HG03135 (cell line): Measurements from ENCODE around the gene CNTNAP2.
"Not testable (repeated sequence)": the region's sequence is repeated elsewhere in the genome, so short reads cannot be mapped to it uniquely, and the experiment has no call there.

Experiments
- ATAC-seq: cut with Tn5 transposase; IDR thresholded peaks from one replicate; pipeline ENCODE4 v1.9.1; 2021; ENCODE audit warnings: mild to moderate bottlenecking, moderate library complexity; ENCODE audit not compliant: unreplicated experiment

The CNTNAP2 gene

GRCh38 chr7:147586526-147586925 is 1469.9 kb downstream of the CNTNAP2 start:
- ATAC-seq: no peak

GRCh38 chr7:147593271-147594057 is 1476.9 kb downstream of the CNTNAP2 start:
- no peak for ATAC-seq

GRCh38 chr7:147595042-147595441 is 1478.4 kb downstream of the CNTNAP2 start:
- ATAC-seq: no peak

GRCh38 chr7:147598687-147599086 is 1482.1 kb downstream of the CNTNAP2 start:
- not testable (repeated sequence) for ATAC-seq

- ATAC-seq: no peak
Observed at GRCh38 chr7:147605323-147605722, 1488.7 kb downstream of the CNTNAP2 start.

GRCh38 chr7:147607157-147607800 is 1490.7 kb downstream of the CNTNAP2 start:
- no peak for ATAC-seq

- no peak for ATAC-seq
Observed at GRCh38 chr7:147611431-147611830, 1494.8 kb downstream of the CNTNAP2 start.

GRCh38 chr7:147635288-147635687 is 1518.7 kb downstream of the CNTNAP2 start:
- no peak for ATAC-seq

GRCh38 chr7:147636553-147636952 is 1520.0 kb downstream of the CNTNAP2 start:
- ATAC-seq: no peak

- no peak for ATAC-seq
Observed at GRCh38 chr7:147638566-147638965, 1522.0 kb downstream of the CNTNAP2 start.

GRCh38 chr7:147639037-147639436 is 1522.4 kb downstream of the CNTNAP2 start:
- no peak for ATAC-seq

GRCh38 chr7:147639751-147640150 is 1523.2 kb downstream of the CNTNAP2 start:
- no peak for ATAC-seq

GRCh38 chr7:147640821-147641220 is 1524.2 kb downstream of the CNTNAP2 start:
- no peak for ATAC-seq

- ATAC-seq: no peak
Observed at GRCh38 chr7:147646568-147646967, 1530.0 kb downstream of the CNTNAP2 start.

- ATAC-seq: no peak
Observed at GRCh38 chr7:147650991-147651390, 1534.4 kb downstream of the CNTNAP2 start.

- ATAC-seq: no peak
Observed at GRCh38 chr7:147651601-147652000, 1535.0 kb downstream of the CNTNAP2 start.

- ATAC-seq: no peak
Observed at GRCh38 chr7:147653456-147653855, 1536.9 kb downstream of the CNTNAP2 start.

GRCh38 chr7:147658392-147658967 is 1541.9 kb downstream of the CNTNAP2 start:
- no peak for ATAC-seq

GRCh38 chr7:147659036-147659995 is 1542.7 kb downstream of the CNTNAP2 start:
- ATAC-seq: no peak

GRCh38 chr7:147664541-147664940 is 1547.9 kb downstream of the CNTNAP2 start:
- ATAC-seq: no peak

GRCh38 chr7:147670759-147671158 is 1554.2 kb downstream of the CNTNAP2 start:
- no peak for ATAC-seq
